HepG2 (cell line): ENCODE data around the gene NRN1. TPM values are rescaled to one million over a fixed set of nuclear protein-coding genes. Genes with fewer than 3 reads are reported as not detected.

ENCODE experiments used
- BCL3 ChIP-seq: sonication (generic); formaldehyde crosslinking; IDR thresholded peaks from 2 replicates; pipeline ENCODE4 v1.5.1; 2020; ENCODE audit warnings: mild to moderate bottlenecking, missing genetic modification reagents, moderate library complexity
- BHLHE40 ChIP-seq: IDR thresholded peaks from 2 replicates; pipeline ENCODE4 v1.6.1; 2011; ENCODE audit warnings: low read length, improper control_type of control experiment
- CENPX ChIP-seq: sonication (generic); formaldehyde crosslinking; IDR thresholded peaks from 2 replicates; pipeline ENCODE4 v1.9.0; 2021; ENCODE audit warnings: mild to moderate bottlenecking, missing genetic modification reagents, moderate library complexity
- FOSL2 ChIP-seq: sonication (generic); formaldehyde crosslinking; IDR thresholded peaks from 2 replicates; pipeline ENCODE4 v1.4.0; 2020; ENCODE audit warnings: missing genetic modification reagents
- FOXK2 ChIP-seq: fragments of 450-650 bp; IDR thresholded peaks from 2 replicates; pipeline ENCODE4 v1.6.1; 2016
- GATAD2A ChIP-seq: IDR thresholded peaks from 2 replicates; pipeline ENCODE4 v1.6.1; 2016
- HIVEP1 ChIP-seq: sonication (generic); formaldehyde crosslinking; IDR thresholded peaks from 2 replicates; pipeline ENCODE4 v1.4.0; 2020; ENCODE audit warnings: mild to moderate bottlenecking, missing genetic modification reagents
- HNRNPH1 ChIP-seq: fragments of 200-400 bp; formaldehyde crosslinking; optimal IDR thresholded peaks from 2 replicates; pipeline ENCODE3; 2017; ENCODE audit warnings: mild to moderate bottlenecking, low read depth, low read length
- NR3C1 ChIP-seq: sonication (generic); formaldehyde crosslinking; IDR thresholded peaks from 2 replicates; pipeline ENCODE4 v1.4.0; 2020; ENCODE audit warnings: missing genetic modification reagents
- PATZ1 ChIP-seq: sonication (generic); formaldehyde crosslinking; IDR thresholded peaks from 2 replicates; pipeline ENCODE4 v1.4.0; 2020; ENCODE audit warnings: missing genetic modification reagents
- PCBP1 ChIP-seq: fragments of 200-400 bp; formaldehyde crosslinking; IDR thresholded peaks from 2 replicates; pipeline ENCODE4 v1.6.1; 2017; ENCODE audit warnings: mild to moderate bottlenecking, low read depth, low read length, borderline replicate concordance
- PTBP1 ChIP-seq: fragments of 200-400 bp; formaldehyde crosslinking; IDR thresholded peaks from 2 replicates; pipeline ENCODE4 v1.6.1; 2018; ENCODE audit warnings: low read length, low read depth; ENCODE audit not compliant: poor library complexity, severe bottlenecking
- REXO4 ChIP-seq: sonication (generic); formaldehyde crosslinking; IDR thresholded peaks from 2 replicates; pipeline ENCODE4 v1.8.0; 2022; ENCODE audit warnings: missing genetic modification reagents, mild to moderate bottlenecking, borderline replicate concordance
- RFX3 ChIP-seq: IDR thresholded peaks from 2 replicates; pipeline ENCODE4 v1.6.1; 2016; ENCODE audit warnings: missing biosample characterization, missing genetic modification reagents
- RNF2 ChIP-seq: fragments of 450-650 bp; conservative IDR thresholded peaks from 2 replicates; pipeline ENCODE4 v1.6.1; 2016; ENCODE audit warnings: low read depth
- SAFB2 ChIP-seq: sonication (generic); formaldehyde crosslinking; IDR thresholded peaks from 2 replicates; pipeline ENCODE4 v1.5.1; 2020; ENCODE audit warnings: missing genetic modification reagents, low read depth, mild to moderate bottlenecking, borderline replicate concordance
- TOPORS ChIP-seq: sonication (generic); formaldehyde crosslinking; IDR thresholded peaks from 2 replicates; pipeline ENCODE4 v1.8.0; 2023; ENCODE audit warnings: mild to moderate bottlenecking, missing genetic modification reagents
- YY1 ChIP-seq: IDR thresholded peaks from 2 replicates; pipeline ENCODE4 v1.6.1; 2011; ENCODE audit warnings: low read length, low read depth, moderate library complexity, mild to moderate bottlenecking; ENCODE audit not compliant: insufficient read depth, insufficient replicate concordance
- ZBTB20 ChIP-seq: sonication (generic); formaldehyde crosslinking; IDR thresholded peaks from 2 replicates; pipeline ENCODE4 v1.8.1; 2023; ENCODE audit warnings: missing genetic modification reagents, low read depth, mild to moderate bottlenecking, borderline replicate concordance
- ZNF24 ChIP-seq: fragments of 450-650 bp; IDR thresholded peaks from 2 replicates; pipeline ENCODE4 v1.6.1; 2017; ENCODE audit warnings: antibody characterized with exemption, mild to moderate bottlenecking
- ZNF672 ChIP-seq: sonication (generic); formaldehyde crosslinking; IDR thresholded peaks from 2 replicates; pipeline ENCODE4 v1.8.1; 2022; ENCODE audit warnings: missing genetic modification reagents
- ZNF879 ChIP-seq: sonication (generic); formaldehyde crosslinking; IDR thresholded peaks from 2 replicates; pipeline ENCODE4 v1.8.1; 2023; ENCODE audit warnings: missing genetic modification reagents
- ZSCAN25 ChIP-seq: sonication (generic); formaldehyde crosslinking; IDR thresholded peaks from 2 replicates; pipeline ENCODE4 v1.8.0; 2022; ENCODE audit warnings: mild to moderate bottlenecking, missing genetic modification reagents
- polyA plus RNA-seq, 8 experiments: library from polyadenylated mRNA; depleted of rRNA in 3 of 8; stranded (reverse) in 7 of 8; unstranded in 1 of 8; fragments of >200 nt; fragmentation: Illumina TruSeq in 4 of 8; extraction: Trizol in 4 of 8; gene quantifications; 2 replicates each; pipeline versions ENCODE4 v1.2.1 to v1.2.3, GENCODE V29; 2011 to 2016; ENCODE audit warnings: low read depth in 4 of 8, missing spikeins in 1 of 8, mixed read lengths in 1 of 8; ENCODE audit not compliant: insufficient read depth in 1 of 8
- total RNA-seq, 5 experiments: library from RNA; depleted of rRNA; stranded (reverse); fragments of >200 nt; fragmentation: Illumina TruSeq; extraction: Trizol; gene quantifications; 2 replicates each; pipeline ENCODE4 v1.2.3, GENCODE V29; 2016; ENCODE audit warnings: low read depth in 1 of 5
- TF ChIP-seq, protein P1 (sequence below): IDR thresholded peaks from 2 replicates; pipeline ENCODE4 v1.6.1; 2018; ENCODE audit warnings: missing genetic modification reagents
- TF ChIP-seq, protein P2 (sequence below): sonication (generic); formaldehyde crosslinking; IDR thresholded peaks from 2 replicates; pipeline ENCODE4 v1.4.0; 2020; ENCODE audit warnings: mild to moderate bottlenecking, low read depth, missing genetic modification reagents
- TF ChIP-seq, protein P3 (sequence below): IDR thresholded peaks from 2 replicates; pipeline ENCODE4 v1.6.1; 2016; ENCODE audit warnings: low read depth, control low read depth

The NRN1 gene
- total and polyA plus RNA-seq, 2 of the 13 experiments (the other 11 are each of a cell fraction or from before 2014, with no cell fraction given), result 0.11 TPM; not detected in 1

DNA sequence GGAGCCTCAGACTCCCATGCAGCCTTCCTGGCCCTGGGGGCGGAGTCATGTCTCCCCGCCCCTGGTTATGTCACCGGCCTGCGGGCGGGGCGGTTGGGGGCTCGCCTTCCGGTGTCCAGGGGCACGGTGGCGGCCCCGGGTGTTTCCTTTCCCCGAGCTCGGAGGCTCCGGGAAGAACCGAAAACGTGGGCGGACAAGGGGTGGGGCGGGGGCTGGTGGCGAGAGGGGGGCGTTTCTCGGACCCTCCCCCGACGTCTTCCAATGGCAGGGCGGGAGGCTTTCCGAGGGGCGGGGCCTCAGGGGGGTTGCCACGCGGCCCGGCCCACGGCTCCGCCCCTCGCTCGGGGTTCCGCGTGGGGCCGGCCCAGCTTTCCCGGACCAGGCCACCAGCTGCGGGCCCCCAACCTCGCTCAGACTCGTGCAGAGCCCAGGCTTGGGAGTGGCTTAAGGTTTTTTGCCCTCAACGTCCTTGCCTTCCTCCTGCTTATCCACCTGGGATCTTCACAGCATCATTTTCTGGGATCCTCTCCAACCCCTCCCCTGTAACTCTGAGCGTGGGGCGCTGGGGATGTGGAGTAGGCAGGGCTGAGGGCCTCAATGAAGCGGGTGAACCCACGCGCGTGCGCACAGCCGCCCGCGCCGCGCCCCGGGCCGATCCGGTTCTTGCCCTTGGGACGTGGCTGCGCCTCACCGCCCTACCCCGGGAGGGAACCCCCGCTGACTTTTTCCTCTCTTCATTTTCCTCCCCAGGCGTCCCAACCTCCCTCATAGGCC, 2.1 kb upstream of the NRN1 start (continued):
- TF ChIP-seq PCBP1, result 0 out of 2 replicates have a peak, but pooled peaks have one; percentile 58
- TF ChIP-seq GATAD2A (CRISPR knock-in tag), result no peak
- no peak for TF ChIP-seq NR3C1 (CRISPR knock-in tag)
- peak; percentile 35; the same call in 1 of the 2 replicates for TF ChIP-seq ZSCAN25 (CRISPR knock-in tag)
- TF ChIP-seq HNRNPH1, result no peak
- TF ChIP-seq, protein P1, sequence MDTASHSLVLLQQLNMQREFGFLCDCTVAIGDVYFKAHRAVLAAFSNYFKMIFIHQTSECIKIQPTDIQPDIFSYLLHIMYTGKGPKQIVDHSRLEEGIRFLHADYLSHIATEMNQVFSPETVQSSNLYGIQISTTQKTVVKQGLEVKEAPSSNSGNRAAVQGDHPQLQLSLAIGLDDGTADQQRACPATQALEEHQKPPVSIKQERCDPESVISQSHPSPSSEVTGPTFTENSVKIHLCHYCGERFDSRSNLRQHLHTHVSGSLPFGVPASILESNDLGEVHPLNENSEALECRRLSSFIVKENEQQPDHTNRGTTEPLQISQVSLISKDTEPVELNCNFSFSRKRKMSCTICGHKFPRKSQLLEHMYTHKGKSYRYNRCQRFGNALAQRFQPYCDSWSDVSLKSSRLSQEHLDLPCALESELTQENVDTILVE (CRISPR knock-in tag), result no peak
- TF ChIP-seq, protein P2, sequence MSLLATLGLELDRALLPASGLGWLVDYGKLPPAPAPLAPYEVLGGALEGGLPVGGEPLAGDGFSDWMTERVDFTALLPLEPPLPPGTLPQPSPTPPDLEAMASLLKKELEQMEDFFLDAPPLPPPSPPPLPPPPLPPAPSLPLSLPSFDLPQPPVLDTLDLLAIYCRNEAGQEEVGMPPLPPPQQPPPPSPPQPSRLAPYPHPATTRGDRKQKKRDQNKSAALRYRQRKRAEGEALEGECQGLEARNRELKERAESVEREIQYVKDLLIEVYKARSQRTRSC, result no peak
- TF ChIP-seq PATZ1 (CRISPR knock-in tag), result peak; percentile 89
- no peak for TF ChIP-seq ZNF879 (CRISPR knock-in tag)
- no peak for TF ChIP-seq RNF2
- no peak for TF ChIP-seq ZNF24
- TF ChIP-seq CENPX (CRISPR knock-in tag), result no peak
- TF ChIP-seq FOSL2 (CRISPR knock-in tag), result no peak
- TF ChIP-seq RFX3 (CRISPR knock-in tag), result no peak
- 0 out of 2 replicates have a peak, but pooled peaks have one; percentile 30 for TF ChIP-seq SAFB2 (CRISPR knock-in tag)
- peak; percentile 11 for TF ChIP-seq YY1
- TF ChIP-seq ZBTB20 (CRISPR knock-in tag), result no peak
- no peak for TF ChIP-seq REXO4 (CRISPR knock-in tag)
- TF ChIP-seq BCL3 (CRISPR knock-in tag), result no peak
- no peak for TF ChIP-seq PTBP1
- no peak for TF ChIP-seq TOPORS (CRISPR knock-in tag)
- no peak for TF ChIP-seq FOXK2
- TF ChIP-seq, protein P3, sequence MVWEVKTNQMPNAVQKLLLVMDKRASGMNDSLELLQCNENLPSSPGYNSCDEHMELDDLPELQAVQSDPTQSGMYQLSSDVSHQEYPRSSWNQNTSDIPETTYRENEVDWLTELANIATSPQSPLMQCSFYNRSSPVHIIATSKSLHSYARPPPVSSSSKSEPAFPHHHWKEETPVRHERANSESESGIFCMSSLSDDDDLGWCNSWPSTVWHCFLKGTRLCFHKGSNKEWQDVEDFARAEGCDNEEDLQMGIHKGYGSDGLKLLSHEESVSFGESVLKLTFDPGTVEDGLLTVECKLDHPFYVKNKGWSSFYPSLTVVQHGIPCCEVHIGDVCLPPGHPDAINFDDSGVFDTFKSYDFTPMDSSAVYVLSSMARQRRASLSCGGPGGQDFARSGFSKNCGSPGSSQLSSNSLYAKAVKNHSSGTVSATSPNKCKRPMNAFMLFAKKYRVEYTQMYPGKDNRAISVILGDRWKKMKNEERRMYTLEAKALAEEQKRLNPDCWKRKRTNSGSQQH, result no peak
- no peak for TF ChIP-seq ZNF672 (CRISPR knock-in tag)
- peak; percentile 17; the same call in 1 of the 2 replicates for TF ChIP-seq HIVEP1 (CRISPR knock-in tag)
- TF ChIP-seq BHLHE40, result no peak
